Cortex of kidney (tissue), 1 donor: ENCODE data around the gene FAM216A.
"Not testable (repeated sequence)": the region's sequence is repeated elsewhere in the genome, so short reads cannot be mapped to it uniquely, and the experiment has no call there.

Experiments used
- DNase-seq: peaks from one replicate; lab custom pipeline; 2025; lab: John Stamatoyannopoulos, UW

FAM216A gene

GRCh38 chr12:110501399-110501751 is 32.7 kb downstream of the FAM216A start:
- no peak for DNase-seq

GRCh38 chr12:110501752-110502738 is 33.4 kb downstream of the FAM216A start, which contains the start of the genes RAD9B and VPS29:
TSS of gene RAD9B (plus strand) at chr12:110502331. CDS start at chr12:110502338, 7 bp downstream.
TSS of gene VPS29 (minus strand) at chr12:110502111. CDS start at chr12:110502051, 60 bp downstream.
- peak; percentile 67 for DNase-seq

- no peak for DNase-seq
These were observed 34.8 kb downstream of the FAM216A start for GRCh38 chr12:110503432-110503831.

GRCh38 chr12:110505332-110505731 is 36.7 kb downstream of the FAM216A start:
- DNase-seq: no peak

GRCh38 chr12:110508071-110508586 is 39.5 kb downstream of the FAM216A start:
- no peak for DNase-seq

- DNase-seq: no peak
These were observed 45.2 kb downstream of the FAM216A start for GRCh38 chr12:110513842-110514241.

- DNase-seq: no peak
These were observed 45.7 kb downstream of the FAM216A start for GRCh38 chr12:110514363-110514762.

- no peak for DNase-seq
These were observed 48.4 kb downstream of the FAM216A start for GRCh38 chr12:110516995-110517394.

GRCh38 chr12:110518014-110518413 is 49.4 kb downstream of the FAM216A start:
- DNase-seq: not testable (repeated sequence)

- DNase-seq: not testable (repeated sequence)
These were observed 52.4 kb downstream of the FAM216A start for GRCh38 chr12:110520876-110521712.

GRCh38 chr12:110528277-110528839 is 59.7 kb downstream of the FAM216A start:
- DNase-seq: no peak

GRCh38 chr12:110530511-110530910 is 61.9 kb downstream of the FAM216A start:
- DNase-seq: no peak

GRCh38 chr12:110531741-110532333 is 63.2 kb downstream of the FAM216A start:
- DNase-seq: no peak

GRCh38 chr12:110532644-110533043 is 64.0 kb downstream of the FAM216A start:
- DNase-seq: no peak

GRCh38 chr12:110533607-110534006 is 65.0 kb downstream of the FAM216A start:
- no peak for DNase-seq

- no peak for DNase-seq
These were observed 66.2 kb downstream of the FAM216A start for GRCh38 chr12:110534811-110535210.

GRCh38 chr12:110536834-110537604 is 68.4 kb downstream of the FAM216A start:
- no peak for DNase-seq

- no peak for DNase-seq
These were observed 69.2 kb downstream of the FAM216A start for GRCh38 chr12:110537605-110538409.

GRCh38 chr12:110538869-110539622 is 70.4 kb downstream of the FAM216A start:
- no peak for DNase-seq
